ENCODE data around the gene FBLN2.

DNA sequence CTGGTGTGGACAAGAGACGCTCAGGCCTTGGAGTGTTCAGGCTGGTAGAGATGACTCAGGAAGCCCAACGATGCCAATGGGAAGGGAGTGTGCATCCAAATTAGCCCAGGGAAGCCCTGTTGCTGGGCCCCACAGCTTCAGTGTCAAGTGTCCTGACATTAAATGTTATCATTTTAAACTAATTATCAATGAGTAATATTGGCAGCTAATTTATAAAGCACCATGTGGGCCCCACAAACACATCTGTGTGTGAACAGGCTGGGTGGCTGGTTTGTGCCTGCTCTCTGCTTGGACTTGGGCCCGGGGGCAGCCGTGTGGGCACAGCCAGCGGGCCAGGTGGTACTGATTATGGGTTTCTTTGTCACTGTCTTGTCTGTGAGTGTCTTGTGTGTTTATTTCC is 15.0 kb downstream of the FBLN2 start:
- TF ChIP-seq POLR2AphosphoS5 (IDR thresholded peaks at IDR 0.05) (no peak), POLR2A (IDR thresholded peaks at IDR 0.05; ENCODE audit: low read depth) (no peak)
- TF ChIP-seq, protein P1, sequence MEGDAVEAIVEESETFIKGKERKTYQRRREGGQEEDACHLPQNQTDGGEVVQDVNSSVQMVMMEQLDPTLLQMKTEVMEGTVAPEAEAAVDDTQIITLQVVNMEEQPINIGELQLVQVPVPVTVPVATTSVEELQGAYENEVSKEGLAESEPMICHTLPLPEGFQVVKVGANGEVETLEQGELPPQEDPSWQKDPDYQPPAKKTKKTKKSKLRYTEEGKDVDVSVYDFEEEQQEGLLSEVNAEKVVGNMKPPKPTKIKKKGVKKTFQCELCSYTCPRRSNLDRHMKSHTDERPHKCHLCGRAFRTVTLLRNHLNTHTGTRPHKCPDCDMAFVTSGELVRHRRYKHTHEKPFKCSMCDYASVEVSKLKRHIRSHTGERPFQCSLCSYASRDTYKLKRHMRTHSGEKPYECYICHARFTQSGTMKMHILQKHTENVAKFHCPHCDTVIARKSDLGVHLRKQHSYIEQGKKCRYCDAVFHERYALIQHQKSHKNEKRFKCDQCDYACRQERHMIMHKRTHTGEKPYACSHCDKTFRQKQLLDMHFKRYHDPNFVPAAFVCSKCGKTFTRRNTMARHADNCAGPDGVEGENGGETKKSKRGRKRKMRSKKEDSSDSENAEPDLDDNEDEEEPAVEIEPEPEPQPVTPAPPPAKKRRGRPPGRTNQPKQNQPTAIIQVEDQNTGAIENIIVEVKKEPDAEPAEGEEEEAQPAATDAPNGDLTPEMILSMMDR (IDR thresholded peaks at IDR 0.05) = no peak

All from esophagus muscularis mucosa (tissue), 3 donors.